Neural cell (in vitro differentiated cells): ENCODE results near the gene ANAPC10.

Experiments used
- SMC3 ChIP-seq: fragments of 450-650 bp; conservative IDR thresholded peaks from 2 replicates; pipeline ENCODE4 v1.6.1; 2014; ENCODE audit warnings: antibody characterized with exemption, mild to moderate bottlenecking, moderate library complexity; ENCODE audit not compliant: poor library complexity
- TF ChIP-seq, protein P1 (sequence below): fragments of 450-650 bp; IDR thresholded peaks from 2 replicates; pipeline ENCODE4 v1.5.1; 2014; ENCODE audit warnings: antibody characterized with exemption, mild to moderate bottlenecking, moderate library complexity; ENCODE audit not compliant: poor library complexity, severe bottlenecking

DNA sequence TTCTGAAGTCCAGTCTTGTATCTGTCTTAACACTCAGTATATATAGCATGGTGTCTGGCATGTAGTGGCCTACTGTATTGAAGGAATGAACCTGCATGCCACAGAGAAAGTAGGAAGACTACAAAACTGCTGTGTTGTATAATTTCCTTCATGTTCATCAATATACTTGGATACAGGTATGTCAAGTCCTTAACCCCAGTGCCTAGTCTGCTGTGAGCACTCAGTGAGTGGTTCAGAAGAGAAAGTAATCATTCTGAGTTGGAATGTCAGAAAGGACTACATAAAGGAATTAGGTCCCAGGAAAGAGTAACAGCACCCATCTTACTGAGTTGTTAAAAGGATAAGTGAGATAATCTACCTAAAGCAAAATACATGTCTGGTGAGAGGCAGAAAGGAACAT, 32.1 kb upstream of the ANAPC10 start:
- TF ChIP-seq, protein P1, sequence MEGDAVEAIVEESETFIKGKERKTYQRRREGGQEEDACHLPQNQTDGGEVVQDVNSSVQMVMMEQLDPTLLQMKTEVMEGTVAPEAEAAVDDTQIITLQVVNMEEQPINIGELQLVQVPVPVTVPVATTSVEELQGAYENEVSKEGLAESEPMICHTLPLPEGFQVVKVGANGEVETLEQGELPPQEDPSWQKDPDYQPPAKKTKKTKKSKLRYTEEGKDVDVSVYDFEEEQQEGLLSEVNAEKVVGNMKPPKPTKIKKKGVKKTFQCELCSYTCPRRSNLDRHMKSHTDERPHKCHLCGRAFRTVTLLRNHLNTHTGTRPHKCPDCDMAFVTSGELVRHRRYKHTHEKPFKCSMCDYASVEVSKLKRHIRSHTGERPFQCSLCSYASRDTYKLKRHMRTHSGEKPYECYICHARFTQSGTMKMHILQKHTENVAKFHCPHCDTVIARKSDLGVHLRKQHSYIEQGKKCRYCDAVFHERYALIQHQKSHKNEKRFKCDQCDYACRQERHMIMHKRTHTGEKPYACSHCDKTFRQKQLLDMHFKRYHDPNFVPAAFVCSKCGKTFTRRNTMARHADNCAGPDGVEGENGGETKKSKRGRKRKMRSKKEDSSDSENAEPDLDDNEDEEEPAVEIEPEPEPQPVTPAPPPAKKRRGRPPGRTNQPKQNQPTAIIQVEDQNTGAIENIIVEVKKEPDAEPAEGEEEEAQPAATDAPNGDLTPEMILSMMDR: no peak
- no peak for TF ChIP-seq SMC3
